Panc1 (cell line): Measurements from ENCODE around the gene FOCAD.

Source experiments
- CTCF ChIP-seq: fragments of 450-650 bp; IDR thresholded peaks from 2 replicates; pipeline ENCODE4 v1.5.1; 2017; ENCODE audit warnings: mild to moderate bottlenecking
- POLR2AphosphoS5 ChIP-seq: IDR thresholded peaks from 2 replicates; pipeline ENCODE4 v1.6.1; 2012; ENCODE audit warnings: mild to moderate bottlenecking, low read depth, low read length, moderate library complexity

DNA sequence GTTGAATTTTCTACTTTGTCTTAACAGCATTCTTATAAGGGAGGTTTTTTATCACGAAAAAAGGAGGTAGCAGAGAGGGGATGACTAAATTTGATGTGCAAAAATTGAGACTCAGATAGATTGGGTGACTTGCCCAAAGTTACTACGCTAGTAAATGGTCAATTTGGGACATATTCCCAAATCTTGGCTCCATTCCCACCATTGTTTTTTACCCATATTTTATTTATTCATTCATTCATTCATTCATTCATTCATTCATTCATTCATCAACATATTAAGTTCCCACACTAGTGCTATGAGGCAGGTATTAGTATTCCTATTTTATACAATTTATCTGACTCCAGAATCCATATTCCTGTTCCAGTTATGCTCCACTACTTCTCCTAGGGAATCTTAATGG is 261.8 kb downstream of the FOCAD start:
- TF ChIP-seq CTCF (no peak), POLR2AphosphoS5 (no peak)
